GM18517 (cell line): Measurements from ENCODE around the gene GP5.

Experiments
- ATAC-seq: cut with Tn5 transposase; IDR thresholded peaks from one replicate; pipeline ENCODE4 v1.9.1; 2021; ENCODE audit warnings: mild to moderate bottlenecking, moderate library complexity; ENCODE audit not compliant: unreplicated experiment

GP5 gene

GRCh38 chr3:194351080-194351672 is 47.9 kb downstream of the GP5 start, which contains the start of gene CPN2:
Gene CPN2 (minus strand): TSS chr3:194351328. CDS start chr3:194342702, 8,626 bp downstream.
- no peak for ATAC-seq

GRCh38 chr3:194350726-194351071 is 48.4 kb downstream of the GP5 start:
- no peak for ATAC-seq

GRCh38 chr3:194348354-194348753 is 50.7 kb downstream of the GP5 start:
- ATAC-seq = no peak

GRCh38 chr3:194346621-194347020 is 52.4 kb downstream of the GP5 start:
- no peak for ATAC-seq

GRCh38 chr3:194346035-194346434 is 53.0 kb downstream of the GP5 start:
- no peak for ATAC-seq
